Measurements from ENCODE around the gene RSAD1.
"Not testable (repeated sequence)": the region's sequence is repeated elsewhere in the genome, so short reads cannot be mapped to it uniquely, and the experiment has no call there.

RSAD1 gene

GRCh38 chr17:50473901-50474300 is 4.8 kb upstream of the RSAD1 start:
- no peak for DNase-seq

GRCh38 chr17:50474523-50474922 is 4.1 kb upstream of the RSAD1 start:
- DNase-seq: no peak

GRCh38 chr17:50475362-50475761 is 3.3 kb upstream of the RSAD1 start:
- no peak for DNase-seq

GRCh38 chr17:50475775-50476544 is 2.7 kb upstream of the RSAD1 start:
- not testable (repeated sequence) for DNase-seq

- DNase-seq: no peak
Observed at GRCh38 chr17:50476545-50477315, 1.9 kb upstream of the RSAD1 start.

- no peak for DNase-seq
Observed at GRCh38 chr17:50477976-50478375, 684 bp upstream of the RSAD1 start.

GRCh38 chr17:50479522-50480141 is 972 bp downstream of the RSAD1 start:
- DNase-seq: peak; percentile 80 to 84

GRCh38 chr17:50480142-50480764 is 1.6 kb downstream of the RSAD1 start:
- DNase-seq: no peak

GRCh38 chr17:50480854-50481490 is 2.3 kb downstream of the RSAD1 start:
- peak; percentile 18 to 64 for DNase-seq

GRCh38 chr17:50481648-50482047 is 3.0 kb downstream of the RSAD1 start:
- no peak for DNase-seq

GRCh38 chr17:50482110-50482509 is 3.5 kb downstream of the RSAD1 start:
- no peak for DNase-seq

- DNase-seq: peak; percentile 85 to 93
Observed at GRCh38 chr17:50482516-50482915, 3.9 kb downstream of the RSAD1 start.

- no peak for DNase-seq
Observed at GRCh38 chr17:50483266-50483665, 4.6 kb downstream of the RSAD1 start.

GRCh38 chr17:50484386-50485155 is 5.9 kb downstream of the RSAD1 start:
- DNase-seq: no peak

GRCh38 chr17:50487213-50488096 is 8.8 kb downstream of the RSAD1 start:
- DNase-seq: no peak

GRCh38 chr17:50488880-50489279 is 10.2 kb downstream of the RSAD1 start:
- DNase-seq: no peak

GRCh38 chr17:50491505-50491904 is 12.8 kb downstream of the RSAD1 start:
- DNase-seq: no peak

GRCh38 chr17:50492214-50492613 is 13.6 kb downstream of the RSAD1 start:
- no peak for DNase-seq

- no peak for DNase-seq
Observed at GRCh38 chr17:50493744-50494143, 15.1 kb downstream of the RSAD1 start.

GRCh38 chr17:50495217-50495823 is 16.7 kb downstream of the RSAD1 start:
- no peak for DNase-seq

Data from inflammatory macrophage (primary cell).